HG02884 (cell line): ENCODE data around the gene HHAT.

Experiments
- ATAC-seq: cut with Tn5 transposase; IDR thresholded peaks from one replicate; pipeline ENCODE4 v1.9.1; 2021; ENCODE audit warnings: mild to moderate bottlenecking, moderate library complexity; ENCODE audit not compliant: unreplicated experiment

The HHAT gene

GRCh38 chr1:210586771-210587170, 258.1 kb downstream of the HHAT start:
- no peak for ATAC-seq

GRCh38 chr1:210587566-210587965, 258.9 kb downstream of the HHAT start:
- no peak for ATAC-seq

GRCh38 chr1:210588357-210588756, 259.7 kb downstream of the HHAT start:
- no peak for ATAC-seq

- ATAC-seq = no peak
Observed at GRCh38 chr1:210588946-210589345, 260.2 kb downstream of the HHAT start.

- ATAC-seq = no peak
Observed at GRCh38 chr1:210591214-210591613, 262.5 kb downstream of the HHAT start.

- ATAC-seq = no peak
Observed at GRCh38 chr1:210594605-210595004, 265.9 kb downstream of the HHAT start.

GRCh38 chr1:210596641-210597040, 267.9 kb downstream of the HHAT start:
- no peak for ATAC-seq

GRCh38 chr1:210597555-210598134, 268.9 kb downstream of the HHAT start:
- peak; percentile 95 for ATAC-seq

GRCh38 chr1:210598135-210598652, 269.5 kb downstream of the HHAT start:
- ATAC-seq = peak; percentile 19

GRCh38 chr1:210600421-210601159, 271.9 kb downstream of the HHAT start:
- ATAC-seq = no peak

GRCh38 chr1:210603123-210603522, 274.4 kb downstream of the HHAT start:
- ATAC-seq = no peak

GRCh38 chr1:210605099-210605498, 276.4 kb downstream of the HHAT start:
- no peak for ATAC-seq

GRCh38 chr1:210607361-210607760, 278.7 kb downstream of the HHAT start:
- no peak for ATAC-seq

GRCh38 chr1:210608767-210609166, 280.1 kb downstream of the HHAT start:
- no peak for ATAC-seq

- ATAC-seq = no peak
Observed at GRCh38 chr1:210616356-210616755, 287.7 kb downstream of the HHAT start.

GRCh38 chr1:210617293-210617692, 288.6 kb downstream of the HHAT start:
- no peak for ATAC-seq

GRCh38 chr1:210618369-210618768, 289.7 kb downstream of the HHAT start:
- no peak for ATAC-seq

- ATAC-seq = no peak
Observed at GRCh38 chr1:210620867-210621488, 292.3 kb downstream of the HHAT start.

- no peak for ATAC-seq
Observed at GRCh38 chr1:210621712-210622111, 293.0 kb downstream of the HHAT start.

GRCh38 chr1:210624722-210625121, 296.0 kb downstream of the HHAT start:
- ATAC-seq = no peak

- no peak for ATAC-seq
Observed at GRCh38 chr1:210625715-210626114, 297.0 kb downstream of the HHAT start.

- ATAC-seq = no peak
Observed at GRCh38 chr1:210626341-210626740, 297.6 kb downstream of the HHAT start.
